IPS DF 6.9 (cell line): ENCODE data around the gene AMMECR1L.
"Not testable (repeated sequence)": the region's sequence is repeated elsewhere in the genome, so short reads cannot be mapped to it uniquely, and the experiment has no call there.

Experiments used
- DNase-seq: peaks from one replicate; pipeline ENCODE4 v3.0.0-alpha.2; 2013; ENCODE audit warnings: low read depth, low spot score
- H3K27ac ChIP-seq: one replicate; pipeline ENCODE4 v1.5.1; 2013; ENCODE audit warnings: low read length, control low read depth
- H3K27me3 ChIP-seq: 2 replicates; pipeline ENCODE4 v1.6.1; 2013; ENCODE audit warnings: mild to moderate bottlenecking, low read length; ENCODE audit not compliant: control insufficient read depth, insufficient read depth
- H3K36me3 ChIP-seq: 2 replicates; pipeline ENCODE4 v1.6.1; 2013; ENCODE audit warnings: low read length; ENCODE audit not compliant: control insufficient read depth, insufficient read depth
- H3K4me1 ChIP-seq: 2 replicates; pipeline ENCODE4 v1.6.1; 2013; ENCODE audit warnings: low read length; ENCODE audit not compliant: control insufficient read depth, insufficient read depth
- H3K4me3 ChIP-seq: 2 replicates; pipeline ENCODE4 v1.5.1; 2013; ENCODE audit warnings: mild to moderate bottlenecking, low read length
- H3K9me3 ChIP-seq: 2 replicates; pipeline ENCODE4 v1.6.1; 2013; ENCODE audit warnings: low read length, inconsistent platforms; ENCODE audit not compliant: control insufficient read depth, insufficient read depth
- WGBS: extraction: QIAGEN DNeasy Blood & Tissue Kit; methylation state at CpG from one replicate; pipeline ENCODE4 v1.1.7; 2013; ENCODE audit warnings: mixed read lengths, missing lambda C conversion rate; ENCODE audit not compliant: insufficient read length, insufficient coverage; 5-methylcytosine and 5-hydroxymethylcytosine counted together

Gene AMMECR1L

GRCh38 chr2:127841466-127842178, 44.1 kb downstream of the AMMECR1L start:
- DNase-seq, result no peak
- WGBS, result no CpG with 5 or more reads among the region's 20 CpGs
- Histone ChIP-seq H3K4me3 (no peak overlapping the region), H3K36me3 (peaks cover 4% of the 10 kb centered on the region; the same call in 1 of the 2 replicates), H3K27ac (no peak overlapping the region), H3K27me3 (no peaks in the 10 kb centered on the region), H3K4me1 (no peaks in the 10 kb centered on the region), H3K9me3 (no peaks in the 10 kb centered on the region)

- whole genome bisulfite sequencing, result no CpG with 5 or more reads among the region's 4 CpGs
- no peaks in the 10 kb centered on the region for H3K4me1 ChIP-seq
- DNase-seq, result no peak
- H3K27me3 ChIP-seq, result no peaks in the 10 kb centered on the region
- H3K36me3 ChIP-seq, result 0 out of 2 replicates have a peak, but pooled peaks cover 3% of the 10 kb centered on the region
- H3K27ac ChIP-seq, result no peak overlapping the region
- no peaks in the 10 kb centered on the region for H3K9me3 ChIP-seq
- H3K4me3 ChIP-seq, result no peak overlapping the region
Observed at GRCh38 chr2:127840893-127841292, 44.9 kb downstream of the AMMECR1L start.

- Histone ChIP-seq H3K27ac (no peak overlapping the region), H3K4me1 (no peaks in the 10 kb centered on the region), H3K4me3 (no peak overlapping the region), H3K9me3 (no peaks in the 10 kb centered on the region), H3K27me3 (no peaks in the 10 kb centered on the region), H3K36me3 (no peaks in the 10 kb centered on the region)
- WGBS, result no CpG with 5 or more reads among the region's 3 CpGs
- no peak for DNase-seq
Observed at GRCh38 chr2:127834951-127835350, 50.8 kb downstream of the AMMECR1L start.

GRCh38 chr2:127829845-127830246, 55.9 kb downstream of the AMMECR1L start:
- H3K4me1 ChIP-seq, result no peaks in the 10 kb centered on the region
- no peaks in the 10 kb centered on the region for H3K36me3 ChIP-seq
- H3K4me3 ChIP-seq, result no peak overlapping the region
- H3K27me3 ChIP-seq, result no peaks in the 10 kb centered on the region
- DNase-seq, result no peak
- peaks cover 1% of the 10 kb centered on the region; the same call in 1 of the 2 replicates for H3K9me3 ChIP-seq
- H3K27ac ChIP-seq, result no peak overlapping the region
- no CpG with 5 or more reads among the region's 5 CpGs for WGBS

GRCh38 chr2:127826708-127827107, 59.0 kb downstream of the AMMECR1L start:
- not testable (repeated sequence) for H3K27me3 ChIP-seq, H3K4me3 ChIP-seq, H3K27ac ChIP-seq, DNase-seq, H3K9me3 ChIP-seq, H3K36me3 ChIP-seq, H3K4me1 ChIP-seq
- WGBS, result no CpG with 5 or more reads among the region's 2 CpGs

- Histone ChIP-seq H3K27me3 (no peaks in the 10 kb centered on the region), H3K4me1 (no peaks in the 10 kb centered on the region), H3K4me3 (no peak overlapping the region), H3K9me3 (peaks cover 3% of the 10 kb centered on the region; the same call in 1 of the 2 replicates), H3K27ac (no peak overlapping the region), H3K36me3 (no peaks in the 10 kb centered on the region)
- no peak for DNase-seq
- WGBS, result no CpG with 5 or more reads among the region's 12 CpGs
Observed at GRCh38 chr2:127826047-127826446, 59.7 kb downstream of the AMMECR1L start.

- no peak overlapping the region for H3K4me3 ChIP-seq
- DNase-seq, result no peak
- no peaks in the 10 kb centered on the region for H3K4me1 ChIP-seq
- no peaks in the 10 kb centered on the region for H3K27me3 ChIP-seq
- H3K27ac ChIP-seq, result no peak overlapping the region
- WGBS, result no CpG with 5 or more reads among the region's 6 CpGs
- peaks cover 8% of the 10 kb centered on the region; the same call in 1 of the 2 replicates for H3K9me3 ChIP-seq
- H3K36me3 ChIP-seq, result no peaks in the 10 kb centered on the region
Observed at GRCh38 chr2:127820080-127820668, 65.6 kb downstream of the AMMECR1L start.

GRCh38 chr2:127818794-127819425, 66.8 kb downstream of the AMMECR1L start:
- DNase-seq, result no peak
- H3K27me3 ChIP-seq, result no peaks in the 10 kb centered on the region

GRCh38 chr2:127818241-127818640, 67.5 kb downstream of the AMMECR1L start:
- no peaks in the 10 kb centered on the region for H3K4me1 ChIP-seq
- no peak for DNase-seq
- H3K27ac ChIP-seq, result no peak overlapping the region
- peaks cover 8% of the 10 kb centered on the region; the same call in 1 of the 2 replicates for H3K9me3 ChIP-seq
- no peaks in the 10 kb centered on the region for H3K27me3 ChIP-seq
- no CpG with 5 or more reads among the region's 5 CpGs for whole genome bisulfite sequencing
- no peaks in the 10 kb centered on the region for H3K36me3 ChIP-seq
- no peak overlapping the region for H3K4me3 ChIP-seq

More at GRCh38 chr2:127818794-127819425, 66.8 kb downstream of the AMMECR1L start:
- Histone ChIP-seq H3K4me1 (no peaks in the 10 kb centered on the region), H3K9me3 (peaks cover 8% of the 10 kb centered on the region; the same call in 1 of the 2 replicates), H3K4me3 (no peak overlapping the region), H3K36me3 (no peaks in the 10 kb centered on the region), H3K27ac (no peak overlapping the region)
- WGBS, result no CpG with 5 or more reads among the region's 8 CpGs

- WGBS, result no CpG with 5 or more reads among the region's 1 CpG
Observed at GRCh38 chr2:127814677-127815076, 71.1 kb downstream of the AMMECR1L start.

More at GRCh38 chr2:127814677-127815076, 71.1 kb downstream of the AMMECR1L start:
- no peak overlapping the region for H3K27ac ChIP-seq
- no peaks in the 10 kb centered on the region for H3K27me3 ChIP-seq
- H3K4me3 ChIP-seq, result no peak overlapping the region
- H3K36me3 ChIP-seq, result no peaks in the 10 kb centered on the region
- peaks cover 3% of the 10 kb centered on the region; the same call in 1 of the 2 replicates for H3K9me3 ChIP-seq
- no peaks in the 10 kb centered on the region for H3K4me1 ChIP-seq
- DNase-seq, result no peak
